ENCODE results near the gene DPH1. TPM values are rescaled to one million over a fixed set of nuclear protein-coding genes. Genes with fewer than 3 reads are reported as not detected.
"Not testable (repeated sequence)": the region's sequence is repeated elsewhere in the genome, so short reads cannot be mapped to it uniquely, and the experiment has no call there.

DPH1 gene
- 49.3 and 63.4 TPM in 2 replicates for total RNA-seq

DNA sequence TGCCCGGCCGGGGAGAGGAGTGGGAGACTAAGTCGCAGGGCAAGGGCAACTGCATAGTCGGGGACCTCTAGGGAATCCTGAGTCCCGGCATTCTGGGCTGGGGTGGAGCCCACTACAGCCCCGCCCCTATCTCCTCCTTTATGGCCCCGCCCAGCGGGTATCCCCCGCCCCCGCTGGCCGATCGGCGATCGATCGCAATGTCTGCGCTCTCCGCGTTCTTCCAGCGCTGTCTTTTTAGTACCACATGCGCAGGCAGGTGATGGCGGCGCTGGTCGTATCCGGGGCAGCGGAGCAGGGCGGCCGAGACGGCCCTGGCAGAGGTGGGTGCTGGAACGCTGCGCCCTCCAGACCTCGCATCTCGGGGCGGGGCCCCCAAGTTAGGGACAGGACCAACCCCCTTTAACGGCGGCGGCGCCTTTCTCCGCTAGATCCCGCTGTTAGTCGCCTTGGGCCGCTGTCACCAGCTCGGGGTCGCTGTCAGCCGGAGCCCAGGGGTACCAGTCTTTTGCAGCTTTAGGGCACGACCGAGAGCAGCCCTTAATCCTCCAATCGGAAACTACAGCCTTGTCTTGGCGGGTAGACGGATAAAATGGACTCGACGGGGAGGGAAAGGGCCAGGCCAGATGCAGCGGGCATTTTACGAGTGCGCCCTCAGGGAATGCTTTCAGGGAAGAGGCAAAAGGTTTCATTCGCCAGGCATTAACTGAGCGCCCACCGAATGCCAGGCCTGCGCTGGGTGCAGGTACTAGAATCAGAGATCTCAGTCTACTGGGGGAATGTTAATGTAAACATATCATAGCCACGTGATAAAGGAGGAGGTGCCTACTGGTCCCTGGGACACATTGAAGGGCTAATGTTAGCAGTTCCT lies at the start of gene DPH1:
TSS of gene DPH1 (plus strand) at position 243 of the 868 bp plus-strand sequence. CDS start at position 260, 17 bp downstream.
- Mint-ChIP-seq H3K9me3 (no peaks in the 10 kb centered on the region), H3K36me3 (ENCODE audit: low read depth) (peaks cover 22% of the 10 kb centered on the region), H3K27me3 (peaks cover 25% of the 10 kb centered on the region), H3K27ac (peak within 1 kb of the TSS; percentile 83), H3K4me1 (peaks cover 40% of the 10 kb centered on the region), H3K4me3 (peak within 1 kb of the TSS; percentile 96)
- TF ChIP-seq, protein P1, sequence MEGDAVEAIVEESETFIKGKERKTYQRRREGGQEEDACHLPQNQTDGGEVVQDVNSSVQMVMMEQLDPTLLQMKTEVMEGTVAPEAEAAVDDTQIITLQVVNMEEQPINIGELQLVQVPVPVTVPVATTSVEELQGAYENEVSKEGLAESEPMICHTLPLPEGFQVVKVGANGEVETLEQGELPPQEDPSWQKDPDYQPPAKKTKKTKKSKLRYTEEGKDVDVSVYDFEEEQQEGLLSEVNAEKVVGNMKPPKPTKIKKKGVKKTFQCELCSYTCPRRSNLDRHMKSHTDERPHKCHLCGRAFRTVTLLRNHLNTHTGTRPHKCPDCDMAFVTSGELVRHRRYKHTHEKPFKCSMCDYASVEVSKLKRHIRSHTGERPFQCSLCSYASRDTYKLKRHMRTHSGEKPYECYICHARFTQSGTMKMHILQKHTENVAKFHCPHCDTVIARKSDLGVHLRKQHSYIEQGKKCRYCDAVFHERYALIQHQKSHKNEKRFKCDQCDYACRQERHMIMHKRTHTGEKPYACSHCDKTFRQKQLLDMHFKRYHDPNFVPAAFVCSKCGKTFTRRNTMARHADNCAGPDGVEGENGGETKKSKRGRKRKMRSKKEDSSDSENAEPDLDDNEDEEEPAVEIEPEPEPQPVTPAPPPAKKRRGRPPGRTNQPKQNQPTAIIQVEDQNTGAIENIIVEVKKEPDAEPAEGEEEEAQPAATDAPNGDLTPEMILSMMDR (IDR thresholded peaks at IDR 0.05): no peak
- ChIA-PET POLR2A (interaction anchor here (0.6 to 1.7 kb wide), 7 partner anchors 20 to 757 kb away, joined by 3 to 7 read pairs (median 4); partner anchors contain the start of gene HIC1), CTCF (interaction anchor here (1.0 to 1.3 kb wide), 2 partner anchors 25 to 215 kb away, joined by 3 read pairs; partner anchors contain the start of gene HIC1)
- ATAC-seq (ENCODE audit: low read depth) (peak; percentile 78), DNase-seq (peak; percentile 80)
- intact Hi-C loops (cut with micrococcal nuclease): loop anchor here (1.0 to 10.0 kb wide), 5 partner anchors 11 to 385 kb away; partner anchors contain the start of genes MNT, RILP and SCARF1

DNA sequence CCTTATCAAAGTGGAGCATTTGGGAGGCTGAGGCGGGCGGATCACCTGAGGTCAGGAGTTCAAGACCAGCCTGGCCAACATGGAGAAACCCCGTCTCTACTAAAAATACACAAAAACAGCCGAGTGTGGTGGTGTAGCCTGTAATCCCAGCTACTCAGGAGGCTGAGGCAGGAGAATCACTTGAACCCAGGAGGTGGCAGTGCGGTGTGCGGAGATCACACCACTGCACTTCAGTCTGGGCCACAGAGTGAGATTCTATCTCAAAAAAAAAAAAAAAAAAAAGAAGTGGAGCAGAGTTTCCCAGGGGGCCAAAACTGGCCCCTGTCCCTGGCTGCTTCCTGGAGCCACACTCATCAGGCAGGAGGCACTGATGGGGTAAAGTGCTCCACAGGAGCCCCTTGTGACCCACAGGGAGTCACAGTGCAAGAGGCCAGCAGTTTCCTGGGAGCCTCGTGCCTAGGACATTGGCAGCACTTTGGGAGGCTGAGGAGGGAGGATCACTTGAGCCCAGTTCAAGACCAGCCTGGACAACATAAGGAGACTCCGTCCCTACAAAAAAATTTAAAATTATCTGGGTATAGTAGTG lies 49.2 kb upstream of the DPH1 start:
- TF ChIP-seq, protein P1 (IDR thresholded peaks at IDR 0.05): no peak
- intact Hi-C loops (cut with micrococcal nuclease): no loop called here
- H3K4me3 Mint-ChIP-seq: no peak overlapping the region

DNA sequence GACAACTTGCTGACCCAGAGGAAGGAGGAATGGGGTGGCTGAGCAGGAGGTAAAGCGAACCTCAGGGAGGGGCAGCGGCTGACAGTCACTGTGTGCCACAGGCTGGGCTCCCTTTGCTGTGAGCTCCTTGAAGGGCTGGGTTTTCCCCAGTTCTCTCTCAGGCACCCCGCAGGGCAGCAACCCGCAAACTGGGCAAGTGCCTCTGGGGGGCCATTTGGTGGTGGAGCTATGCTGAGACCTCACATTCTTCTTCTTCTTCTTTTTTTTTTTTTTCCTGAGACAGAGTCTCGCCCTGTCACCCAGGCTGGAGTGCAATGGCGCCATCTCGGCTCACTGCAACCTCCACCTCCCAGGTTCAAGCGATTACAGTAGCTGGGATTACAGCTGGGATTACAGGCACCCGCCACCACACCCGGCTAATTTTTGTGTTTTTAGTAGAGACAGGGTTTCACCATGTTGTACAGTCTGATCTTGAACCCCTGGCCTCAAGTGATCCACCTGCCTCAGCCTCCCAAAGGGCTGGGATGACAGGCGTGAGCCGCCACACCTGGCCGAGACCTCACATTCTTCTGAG lies 47.1 kb upstream of the DPH1 start:
- H3K9me3 Mint-ChIP-seq; H3K36me3 Mint-ChIP-seq (ENCODE audit: low read depth); H3K27me3 Mint-ChIP-seq; DNase-seq; H3K4me3 Mint-ChIP-seq; H3K27ac Mint-ChIP-seq; ATAC-seq (ENCODE audit: low read depth); CTCF ChIA-PET; POLR2A ChIA-PET; intact Hi-C loops (cut with micrococcal nuclease); H3K4me1 Mint-ChIP-seq: not testable (repeated sequence)

More for the DNA sequence above, 49.2 kb upstream of the DPH1 start:
- H3K4me1 Mint-ChIP-seq: no peaks in the 10 kb centered on the region
- POLR2A ChIA-PET: no interaction called here
- peaks cover 10% of the 10 kb centered on the region for H3K27me3 Mint-ChIP-seq
- H3K36me3 Mint-ChIP-seq (ENCODE audit: low read depth): no peaks in the 10 kb centered on the region
- ATAC-seq (ENCODE audit: low read depth) (no peak), DNase-seq (no peak)
- no peak overlapping the region for H3K27ac Mint-ChIP-seq
- no peaks in the 10 kb centered on the region for H3K9me3 Mint-ChIP-seq
- CTCF ChIA-PET: no interaction called here

DNA sequence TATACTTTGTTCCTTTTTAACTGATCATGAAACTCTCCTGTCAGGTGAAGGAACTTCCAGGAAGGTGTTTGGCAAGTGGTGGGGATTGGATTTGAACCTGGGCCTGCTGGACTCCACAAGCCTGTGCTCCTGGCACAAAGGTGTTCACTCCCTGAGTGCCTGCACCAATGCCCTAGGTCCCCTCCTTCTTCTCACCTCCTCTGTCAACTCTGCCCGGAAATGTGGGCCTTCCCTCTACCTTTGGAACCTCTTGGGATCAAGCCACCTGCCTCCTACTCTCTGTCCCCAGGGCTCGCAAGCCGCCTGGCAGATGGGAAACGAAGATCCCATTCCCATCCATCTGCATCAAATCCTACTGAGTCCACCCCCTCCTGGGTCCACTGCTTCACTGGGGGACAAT lies 44.9 kb upstream of the DPH1 start:
- ChIA-PET CTCF (no interaction called here), POLR2A (no interaction called here)
- intact Hi-C loops (cut with micrococcal nuclease): no loop called here
- ATAC-seq (ENCODE audit: low read depth): no peak
- Mint-ChIP-seq H3K36me3 (ENCODE audit: low read depth) (no peaks in the 10 kb centered on the region), H3K27ac (no peak overlapping the region), H3K4me3 (no peak overlapping the region), H3K4me1 (no peaks in the 10 kb centered on the region), H3K27me3 (peaks cover 14% of the 10 kb centered on the region), H3K9me3 (no peaks in the 10 kb centered on the region)
- TF ChIP-seq, protein P1 (IDR thresholded peaks at IDR 0.05): no peak
- no peak for DNase-seq

DNA sequence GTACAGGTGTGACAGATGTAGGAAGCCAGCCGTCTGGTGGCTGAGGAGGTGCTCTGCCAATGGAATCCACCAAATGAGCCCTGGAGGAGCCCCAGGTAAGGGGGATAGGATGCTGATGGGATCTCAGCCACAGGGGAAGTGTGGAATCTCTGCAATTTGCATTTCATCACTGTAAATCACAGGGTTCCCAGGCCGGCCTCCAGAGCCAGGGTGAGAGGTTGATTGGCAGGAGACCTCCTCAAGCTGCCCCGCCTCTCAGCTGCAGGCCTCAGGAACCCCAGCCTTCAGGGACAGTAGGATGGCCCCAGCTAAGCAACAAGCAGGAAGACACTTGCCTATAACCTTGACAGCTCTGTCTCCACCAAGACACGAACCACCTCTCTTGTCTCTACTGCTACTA lies 44.3 kb upstream of the DPH1 start:
- POLR2A ChIA-PET: no interaction called here

More for the DNA sequence above, 44.3 kb upstream of the DPH1 start:
- Mint-ChIP-seq H3K27ac (no peak overlapping the region), H3K27me3 (peaks cover 14% of the 10 kb centered on the region), H3K9me3 (no peaks in the 10 kb centered on the region), H3K36me3 (ENCODE audit: low read depth) (no peaks in the 10 kb centered on the region), H3K4me3 (no peak overlapping the region), H3K4me1 (no peaks in the 10 kb centered on the region)
- DNase-seq (no peak), ATAC-seq (ENCODE audit: low read depth) (no peak)
- TF ChIP-seq, protein P1 (IDR thresholded peaks at IDR 0.05): no peak
- intact Hi-C loops (cut with micrococcal nuclease): no loop called here
- CTCF ChIA-PET: no interaction called here
